Measurements from ENCODE around the gene MSL2.
"Not testable (repeated sequence)": the region's sequence is repeated elsewhere in the genome, so short reads cannot be mapped to it uniquely, and the experiment has no call there.

The MSL2 gene, protein sequence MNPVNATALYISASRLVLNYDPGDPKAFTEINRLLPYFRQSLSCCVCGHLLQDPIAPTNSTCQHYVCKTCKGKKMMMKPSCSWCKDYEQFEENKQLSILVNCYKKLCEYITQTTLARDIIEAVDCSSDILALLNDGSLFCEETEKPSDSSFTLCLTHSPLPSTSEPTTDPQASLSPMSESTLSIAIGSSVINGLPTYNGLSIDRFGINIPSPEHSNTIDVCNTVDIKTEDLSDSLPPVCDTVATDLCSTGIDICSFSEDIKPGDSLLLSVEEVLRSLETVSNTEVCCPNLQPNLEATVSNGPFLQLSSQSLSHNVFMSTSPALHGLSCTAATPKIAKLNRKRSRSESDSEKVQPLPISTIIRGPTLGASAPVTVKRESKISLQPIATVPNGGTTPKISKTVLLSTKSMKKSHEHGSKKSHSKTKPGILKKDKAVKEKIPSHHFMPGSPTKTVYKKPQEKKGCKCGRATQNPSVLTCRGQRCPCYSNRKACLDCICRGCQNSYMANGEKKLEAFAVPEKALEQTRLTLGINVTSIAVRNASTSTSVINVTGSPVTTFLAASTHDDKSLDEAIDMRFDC

DNA sequence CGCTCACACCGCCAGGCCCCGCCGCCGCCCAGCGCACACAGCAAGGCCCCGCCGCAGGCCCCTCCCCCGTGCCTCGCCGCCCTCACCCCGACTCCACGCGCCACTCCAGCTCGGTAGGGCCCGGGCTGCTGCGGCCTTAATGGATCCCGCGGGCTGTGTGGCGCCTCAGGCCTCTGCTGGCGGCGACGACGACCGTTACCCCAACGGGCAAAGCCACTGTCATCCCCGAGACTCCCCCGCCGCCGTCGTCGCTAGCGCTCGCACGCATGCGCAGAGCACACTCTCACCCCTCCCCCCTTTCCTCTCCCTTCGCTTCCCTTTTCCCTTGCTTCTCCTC, at the start of gene MSL2:
Gene MSL2, minus strand, starts transcription at position 272 of the 337 bp plus-strand sequence. CDS start 1,222 bp downstream, outside the sequence.
- no peak for DNase-seq (ENCODE audit: low spot score)

DNA sequence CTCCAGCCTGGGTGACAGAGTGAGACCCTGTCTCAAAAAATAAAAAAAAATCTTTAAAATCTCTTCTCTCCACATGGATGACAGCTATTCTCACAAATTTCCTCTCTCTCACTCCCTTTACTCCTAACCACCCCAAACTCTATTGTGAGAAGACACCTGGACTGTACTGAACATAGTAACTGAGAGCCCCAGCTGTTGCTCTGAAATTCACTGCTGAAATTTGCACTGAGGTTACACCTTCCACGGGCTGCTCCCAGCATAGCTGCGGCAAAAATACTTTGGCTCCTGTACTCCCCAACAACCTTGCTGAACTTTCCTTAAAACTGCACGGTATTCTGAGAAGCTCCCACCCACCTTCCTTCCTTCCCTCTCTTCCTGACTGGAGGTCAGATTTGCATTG, 49.6 kb upstream of the MSL2 start:
- no peak for DNase-seq (ENCODE audit: low spot score)

DNA sequence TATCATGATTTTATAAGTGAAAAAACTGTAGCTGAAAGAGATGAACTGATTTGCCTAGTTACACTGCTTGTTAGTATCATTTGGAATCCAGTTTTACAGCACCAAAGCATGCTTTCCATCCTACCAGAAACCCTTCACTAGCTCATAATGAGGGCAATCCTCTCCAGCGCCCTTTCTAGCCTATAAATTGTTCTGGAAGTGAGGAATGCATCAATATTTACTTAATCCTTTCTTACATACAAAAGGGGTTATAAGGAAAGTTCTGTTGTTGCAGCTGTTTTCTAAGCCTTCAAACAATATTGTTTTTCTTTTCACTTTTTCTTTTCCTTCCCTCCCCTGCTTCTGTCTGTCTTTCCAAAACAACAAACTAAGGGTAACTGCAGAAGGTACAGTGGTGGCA, 43.0 kb upstream of the MSL2 start:
- no peak for DNase-seq (ENCODE audit: low spot score)

DNA sequence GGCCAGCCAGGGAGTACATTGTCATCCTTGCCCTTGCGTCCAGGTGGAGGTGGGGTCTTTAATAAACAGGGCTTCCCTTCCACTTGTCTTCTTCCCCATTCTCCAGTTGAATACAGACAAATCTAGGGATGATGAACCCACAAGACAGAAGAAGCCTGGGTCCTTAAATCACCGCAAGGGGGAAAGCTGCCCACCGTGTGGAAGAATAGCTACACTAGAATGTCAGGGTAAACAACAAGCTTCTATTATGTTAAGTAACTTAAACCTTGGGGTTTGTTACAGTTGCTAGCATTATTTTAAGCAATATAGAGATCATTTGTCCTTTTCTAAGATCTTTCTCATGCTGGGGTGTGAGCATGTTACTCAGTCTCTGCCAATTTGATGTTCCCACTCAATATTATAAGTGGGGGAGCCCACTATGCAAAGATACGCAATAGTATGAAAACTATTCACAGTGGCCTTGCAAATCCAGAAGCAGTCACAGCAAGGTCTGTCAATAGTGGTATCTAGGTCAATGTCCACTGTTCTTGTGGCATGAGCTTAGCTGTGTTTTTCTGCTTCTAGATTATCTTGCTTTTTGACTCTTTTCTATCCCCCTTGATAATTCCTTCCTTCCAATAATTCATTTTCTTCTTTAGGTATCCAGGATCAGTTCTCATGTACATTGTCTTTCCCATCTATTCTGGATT, 42.0 kb upstream of the MSL2 start:
- no peak for DNase-seq (ENCODE audit: low spot score)

DNA sequence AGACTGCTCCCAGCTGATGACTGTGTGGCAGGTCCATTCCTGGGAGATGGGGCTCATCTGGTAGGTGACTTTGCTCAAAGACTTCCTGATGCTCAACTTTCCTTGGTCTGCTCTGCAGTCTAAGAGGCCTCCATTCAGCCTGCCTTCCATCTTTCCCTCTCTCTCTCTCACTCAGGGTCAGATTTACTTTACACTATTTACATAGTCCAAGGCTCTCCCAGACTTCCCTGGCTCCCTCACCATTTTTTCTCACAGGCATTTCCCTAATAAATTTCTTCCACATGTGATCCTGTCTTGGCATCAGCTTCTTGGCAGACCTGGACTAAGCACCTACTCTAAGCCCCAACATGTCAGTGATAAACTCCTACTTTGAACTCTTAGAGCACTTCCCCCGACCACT, 41.0 kb upstream of the MSL2 start:
- no peak for DNase-seq (ENCODE audit: low spot score)

DNA sequence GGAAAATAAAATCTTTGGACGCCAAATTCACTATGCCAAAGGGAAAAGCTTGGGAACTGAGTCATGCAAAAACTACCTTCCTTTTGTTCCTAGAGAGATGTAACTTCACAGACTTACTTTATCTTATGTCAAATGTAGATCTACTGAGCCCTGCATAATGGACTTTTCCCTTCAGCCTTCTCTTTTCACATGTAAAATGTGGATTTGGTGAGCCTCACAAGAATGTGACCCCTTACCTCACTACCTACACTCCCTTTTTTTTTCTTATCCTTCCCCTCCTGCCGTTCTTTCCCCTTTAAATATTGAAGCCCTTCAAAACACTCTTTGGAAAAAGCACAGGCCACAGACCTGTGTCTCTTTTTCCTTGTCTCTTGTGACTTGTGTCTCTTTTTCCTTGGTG, 40.0 kb upstream of the MSL2 start:
- no peak for DNase-seq (ENCODE audit: low spot score)

DNA sequence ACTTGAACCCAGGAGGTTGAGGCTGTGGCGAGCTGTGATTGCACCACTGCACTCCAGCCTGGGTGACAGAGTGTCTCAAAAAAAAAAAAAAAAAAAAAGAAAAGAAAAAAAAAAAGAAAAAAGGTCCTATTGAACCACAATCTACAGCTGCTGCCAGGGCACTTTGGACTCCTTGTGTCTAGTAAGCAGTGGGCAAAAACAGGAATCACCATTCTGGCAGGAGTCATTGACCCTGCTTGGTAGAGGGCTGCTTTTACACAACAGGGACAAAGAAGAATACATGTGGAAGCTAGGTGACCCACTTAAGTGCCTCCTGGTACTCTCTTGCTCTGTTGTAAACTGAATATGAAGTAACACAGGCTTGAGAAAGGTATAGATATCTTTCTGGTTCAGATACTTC, 39.4 kb upstream of the MSL2 start:
- DNase-seq (ENCODE audit: low spot score) = no peak

DNA sequence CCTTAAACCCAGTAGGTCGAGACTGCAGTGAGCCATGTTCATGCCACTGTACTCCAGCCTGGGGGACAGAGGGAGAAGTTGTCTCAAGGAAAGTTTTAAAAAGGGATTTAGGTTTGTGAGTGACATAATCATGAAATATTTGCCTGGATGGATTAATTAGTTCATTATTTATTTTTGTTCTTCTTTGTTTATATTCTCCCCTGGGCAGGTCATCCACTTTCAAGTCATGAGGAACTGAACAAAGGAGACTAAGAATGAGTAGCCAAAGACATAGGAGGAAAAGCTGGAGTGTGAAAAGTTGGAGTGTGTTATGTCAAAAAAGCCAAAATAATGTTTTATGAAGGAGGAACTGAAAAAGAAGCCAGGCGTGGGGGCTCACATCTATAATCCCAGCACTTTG, 36.3 kb upstream of the MSL2 start:
- no peak for DNase-seq (ENCODE audit: low spot score)

DNA sequence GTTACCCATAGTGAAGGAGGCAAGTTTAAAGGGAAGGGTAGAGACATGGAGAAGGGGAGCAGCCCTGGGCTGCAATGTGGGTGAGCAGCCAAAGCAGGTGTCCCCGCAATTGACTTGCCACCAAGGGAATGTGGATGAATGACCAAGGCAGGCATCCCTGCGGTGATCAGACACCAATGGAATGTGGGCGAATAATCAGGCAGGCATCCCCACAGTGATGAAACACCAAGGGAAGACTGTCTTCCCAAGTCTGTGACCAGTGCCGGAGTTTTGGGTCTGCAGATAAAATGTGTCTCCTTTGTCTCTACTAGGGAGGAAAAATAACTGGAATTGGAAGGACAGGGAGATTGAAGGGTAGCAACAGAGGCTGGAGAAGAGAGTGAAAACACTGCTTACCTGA, 26.6 kb upstream of the MSL2 start:
- DNase-seq (ENCODE audit: low spot score) = peak; percentile 56

DNA sequence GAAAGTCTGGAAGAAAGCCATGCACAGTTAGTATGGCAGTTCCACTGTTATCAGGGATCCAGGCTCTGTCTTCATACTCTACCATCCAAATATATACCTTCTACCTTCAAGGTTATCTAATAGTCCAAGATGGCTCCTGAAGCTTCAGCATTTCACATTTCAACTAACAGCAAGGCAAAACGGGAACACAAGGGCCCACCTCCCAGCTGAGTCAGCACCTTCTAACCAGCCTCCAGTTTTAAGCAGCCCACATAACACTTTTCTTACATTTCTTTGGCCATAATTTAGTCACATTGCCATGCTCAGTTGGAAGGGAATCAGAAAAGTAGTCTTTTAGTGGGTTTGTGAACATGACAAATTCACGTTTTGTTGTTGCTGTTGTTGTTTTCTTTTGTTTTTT, 15.4 kb upstream of the MSL2 start:
- no peak for DNase-seq (ENCODE audit: low spot score)

DNA sequence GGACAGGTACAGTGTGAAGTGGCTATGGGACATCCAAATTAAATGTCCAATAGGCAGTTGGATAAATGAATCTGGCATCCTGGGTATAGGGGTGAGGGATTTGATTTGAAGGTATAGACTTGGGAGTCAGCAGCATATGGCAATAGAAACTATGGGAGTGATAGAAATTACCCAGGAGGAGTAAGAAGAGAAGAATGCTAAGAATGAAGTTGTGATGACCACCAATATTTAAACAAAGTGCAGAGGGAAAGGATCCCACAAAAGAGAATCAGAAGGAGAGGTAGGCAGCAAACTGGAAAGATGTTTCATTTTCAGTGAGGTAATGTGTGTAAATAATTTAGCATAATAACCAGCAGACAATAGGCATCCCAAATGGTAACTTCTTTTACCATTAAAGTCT, 13.8 kb upstream of the MSL2 start:
- peak; percentile 53 for DNase-seq (ENCODE audit: low spot score)

DNA sequence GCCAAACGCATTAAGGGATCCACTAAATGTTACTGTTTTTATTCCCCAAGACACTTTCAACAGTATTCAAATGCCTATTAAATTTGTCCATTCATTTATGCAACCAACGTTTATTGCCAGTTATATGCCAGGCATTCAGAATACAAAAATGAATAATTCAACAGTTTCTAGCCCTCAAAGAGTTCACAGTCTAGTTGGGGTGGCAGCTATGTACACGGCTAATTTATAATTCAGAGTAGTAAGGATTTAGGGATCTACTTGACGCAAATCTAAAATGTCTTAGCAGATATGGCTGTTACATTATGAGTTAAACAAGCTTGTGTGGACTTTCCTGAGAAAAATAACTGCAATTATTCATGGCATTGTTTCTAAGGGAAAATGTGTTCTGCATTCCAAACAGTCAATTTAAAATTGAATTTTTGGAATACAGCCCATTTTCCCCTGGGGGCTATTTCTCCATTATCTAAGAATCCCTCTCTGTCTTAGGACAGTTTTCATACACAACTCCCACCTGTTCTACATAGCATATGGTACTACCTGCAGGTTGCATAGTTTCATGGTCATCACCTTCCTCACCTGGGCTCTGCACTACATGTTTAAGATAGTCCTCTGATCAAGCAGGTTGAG, 11.5 kb upstream of the MSL2 start:
- DNase-seq (ENCODE audit: low spot score) = no peak

DNA sequence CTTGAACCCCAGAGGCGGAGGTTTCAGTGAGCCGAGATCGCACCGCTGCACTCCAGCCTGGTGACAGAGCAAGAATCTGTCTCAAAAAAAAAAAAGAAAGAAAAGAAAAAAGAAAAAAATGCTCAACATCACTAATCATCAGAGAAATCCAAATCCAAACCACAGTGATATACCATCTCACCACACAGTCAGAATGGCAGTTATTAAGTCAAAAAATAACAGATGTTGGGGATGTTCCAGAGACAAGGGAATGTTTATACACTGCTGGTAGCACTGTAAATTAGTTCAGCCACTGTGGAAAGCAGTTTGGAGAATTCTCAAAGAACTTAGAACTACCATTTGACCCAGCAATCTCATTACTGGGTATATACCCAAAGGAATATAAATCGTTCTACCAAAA, 3.1 kb upstream of the MSL2 start:
- not testable (repeated sequence) for DNase-seq (ENCODE audit: low spot score)

DNA sequence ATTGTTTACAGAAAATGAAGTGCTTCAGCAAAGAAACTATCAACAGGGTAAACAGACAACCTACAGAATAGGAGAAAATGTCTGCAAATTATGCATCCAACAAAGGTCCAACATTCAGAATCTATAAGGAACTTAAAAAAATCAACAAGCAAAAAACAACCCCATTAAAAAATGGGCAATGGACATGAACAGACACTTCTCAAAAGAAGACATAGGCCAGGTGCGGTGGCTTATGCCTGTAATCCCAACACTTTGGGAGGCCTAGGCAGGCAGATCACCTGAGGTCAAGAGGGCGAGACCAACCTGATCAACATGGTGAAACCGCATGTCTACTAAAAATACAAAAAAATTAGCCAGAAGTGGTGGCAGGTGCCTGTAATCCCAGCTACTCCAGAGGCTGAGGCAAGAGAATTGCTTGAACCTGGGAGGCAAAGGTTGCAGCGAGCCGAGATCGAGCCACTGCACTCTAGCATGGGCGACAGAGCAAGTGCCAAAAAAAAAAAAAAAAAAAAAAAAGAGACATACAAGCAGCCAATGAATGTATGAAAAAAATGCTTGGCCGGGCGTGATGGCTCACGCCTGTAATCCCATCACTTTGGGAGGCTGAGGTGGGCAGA, 2.4 kb upstream of the MSL2 start:
- not testable (repeated sequence) for DNase-seq (ENCODE audit: low spot score)

DNA sequence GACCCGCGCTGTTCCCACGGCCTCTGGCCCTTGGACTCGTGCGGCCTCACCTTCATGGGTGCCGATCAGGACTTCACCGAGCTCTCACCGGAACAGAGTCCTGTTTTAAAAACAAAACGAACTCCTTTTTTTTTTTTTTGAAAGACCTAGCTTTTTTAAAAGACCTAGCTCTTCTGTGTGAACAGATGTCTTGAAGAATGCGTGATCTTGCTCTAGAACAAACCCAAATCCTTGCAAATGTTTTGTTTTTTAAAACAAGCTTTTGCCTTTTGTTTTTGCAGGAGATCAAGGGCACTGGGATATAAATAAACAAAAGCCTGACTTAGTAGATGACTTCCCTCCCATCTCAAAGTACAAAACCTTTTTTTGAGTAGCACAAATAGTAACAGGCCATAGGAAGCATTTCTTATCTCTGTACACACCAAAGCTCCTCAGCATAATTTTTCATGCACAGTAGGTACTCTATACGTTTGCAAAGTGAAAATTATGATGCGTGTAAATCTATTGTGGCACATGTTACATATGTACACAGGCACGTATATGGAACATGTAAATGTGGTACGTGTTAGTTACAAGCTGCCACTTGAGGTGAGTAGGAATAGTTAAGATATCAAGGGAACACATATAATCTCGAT, 1.1 kb upstream of the MSL2 start:
- no peak for DNase-seq (ENCODE audit: low spot score)

DNA sequence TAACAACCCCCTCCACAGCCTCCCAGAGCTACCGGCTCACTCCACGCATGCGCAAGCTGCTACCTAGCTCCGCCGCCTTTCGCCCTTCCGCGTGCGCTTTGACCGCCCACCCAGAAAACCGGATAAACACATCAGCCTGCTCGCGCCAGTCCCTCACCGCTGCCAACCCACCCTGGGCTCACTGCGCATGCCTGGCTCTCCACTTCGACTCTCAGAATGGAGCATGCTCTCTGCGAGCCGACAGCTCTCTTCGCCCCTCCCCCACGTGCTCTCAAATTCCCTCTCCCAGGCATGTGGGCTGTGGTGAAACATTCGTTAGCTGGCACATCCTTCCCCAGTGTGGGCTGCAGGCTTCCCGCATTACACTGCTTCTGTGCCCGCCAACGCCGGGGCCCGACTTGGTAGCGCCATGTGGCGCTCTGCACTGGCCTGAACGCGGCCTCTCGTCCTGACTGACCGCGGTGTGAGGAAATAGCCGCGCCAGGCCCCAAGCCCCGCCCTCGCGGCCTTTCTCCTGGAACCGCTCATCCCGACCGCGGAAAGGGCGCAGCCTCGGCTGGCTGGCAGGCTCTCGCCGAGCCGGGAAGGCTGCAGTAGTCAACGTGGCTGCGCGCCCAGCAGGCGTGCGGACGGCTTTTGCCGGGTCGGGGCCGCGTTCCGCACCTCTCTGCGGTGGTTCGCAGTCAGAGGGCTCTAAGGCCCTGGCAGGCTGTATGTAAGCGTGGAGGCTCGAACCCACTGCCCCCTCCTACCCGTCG, 445 bp upstream of the MSL2 start:
- peak; percentile 100 for DNase-seq (ENCODE audit: low spot score)

DNA sequence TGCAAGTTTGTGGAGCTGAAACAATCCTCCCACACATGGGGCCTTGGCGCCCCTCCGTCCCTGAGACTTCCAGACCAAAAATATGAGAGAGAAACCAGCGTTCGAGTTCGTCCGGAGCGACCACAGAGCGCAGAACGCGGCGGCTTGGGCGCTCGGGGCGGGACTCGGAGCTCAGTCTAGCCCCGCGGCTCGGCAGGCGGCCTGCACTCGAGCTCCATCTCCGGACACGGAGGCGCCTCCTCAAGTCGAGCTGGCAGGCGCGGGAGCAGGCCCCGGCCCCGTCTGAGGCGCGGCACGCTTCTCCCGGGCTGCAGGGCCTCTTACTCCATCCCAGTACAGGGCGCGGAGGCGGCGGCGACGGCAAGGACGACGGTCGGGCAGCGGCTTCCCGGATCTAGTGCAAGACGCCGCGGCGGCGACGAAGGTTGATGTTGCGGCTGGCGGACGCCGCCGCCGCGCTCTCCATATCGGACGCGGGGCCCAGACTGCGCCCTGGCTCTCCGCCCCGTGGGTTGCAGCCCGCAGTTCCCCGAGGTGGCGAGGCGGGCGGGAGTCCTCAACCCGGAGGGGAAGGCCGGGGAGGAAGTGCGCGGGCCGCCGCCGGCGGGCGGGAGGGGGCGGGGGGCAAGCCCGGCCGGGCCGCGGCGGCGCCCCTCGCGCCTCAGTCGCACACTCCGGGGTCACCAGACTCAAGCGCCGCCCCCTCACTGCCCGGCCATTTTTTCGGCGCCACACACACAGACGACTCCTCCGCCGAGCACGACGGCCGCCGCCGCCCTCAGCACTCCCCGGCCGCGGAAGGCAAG, 674 bp downstream of the MSL2 start:
- peak; percentile 78 for DNase-seq (ENCODE audit: low spot score)

DNA sequence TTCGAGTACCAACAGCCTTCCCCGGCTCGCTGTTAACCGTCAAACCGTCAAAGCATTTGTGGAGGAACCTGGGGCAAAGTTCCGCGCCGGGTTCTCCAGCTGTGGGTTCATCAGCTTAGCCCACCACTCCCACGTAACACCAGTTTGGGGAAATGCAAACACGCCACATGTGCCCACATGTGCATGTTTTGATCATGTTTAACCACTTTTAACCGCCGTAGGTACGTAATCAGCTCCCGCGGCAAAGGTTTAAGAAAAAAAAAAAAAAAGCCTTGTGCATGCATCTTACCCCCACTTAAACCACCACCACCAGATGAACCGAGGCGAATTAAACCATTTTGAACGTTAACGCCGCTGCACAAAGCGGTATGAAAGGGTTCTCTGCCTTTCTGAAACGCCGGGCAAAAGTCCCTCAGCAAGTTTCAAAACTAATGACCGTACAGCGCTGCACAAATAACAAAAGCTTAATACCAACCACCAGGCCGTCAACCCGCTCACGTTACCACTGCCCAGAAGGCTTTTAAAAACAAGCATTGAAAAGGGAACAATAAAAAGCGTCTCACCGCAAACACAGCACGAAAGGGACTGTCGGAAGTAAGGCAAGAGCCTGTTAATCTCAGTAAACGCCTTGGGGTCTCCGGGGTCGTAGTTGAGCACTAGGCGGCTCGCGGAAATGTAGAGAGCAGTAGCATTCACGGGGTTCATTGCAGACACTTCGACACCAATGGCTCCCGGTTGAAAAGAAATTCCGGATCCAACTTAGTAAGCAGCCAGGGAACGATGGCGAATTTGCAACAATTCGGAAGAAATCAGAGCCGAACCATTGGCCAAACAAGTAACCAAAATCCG, 1.5 kb downstream of the MSL2 start:
- DNase-seq (ENCODE audit: low spot score) = peak; percentile 17

DNA sequence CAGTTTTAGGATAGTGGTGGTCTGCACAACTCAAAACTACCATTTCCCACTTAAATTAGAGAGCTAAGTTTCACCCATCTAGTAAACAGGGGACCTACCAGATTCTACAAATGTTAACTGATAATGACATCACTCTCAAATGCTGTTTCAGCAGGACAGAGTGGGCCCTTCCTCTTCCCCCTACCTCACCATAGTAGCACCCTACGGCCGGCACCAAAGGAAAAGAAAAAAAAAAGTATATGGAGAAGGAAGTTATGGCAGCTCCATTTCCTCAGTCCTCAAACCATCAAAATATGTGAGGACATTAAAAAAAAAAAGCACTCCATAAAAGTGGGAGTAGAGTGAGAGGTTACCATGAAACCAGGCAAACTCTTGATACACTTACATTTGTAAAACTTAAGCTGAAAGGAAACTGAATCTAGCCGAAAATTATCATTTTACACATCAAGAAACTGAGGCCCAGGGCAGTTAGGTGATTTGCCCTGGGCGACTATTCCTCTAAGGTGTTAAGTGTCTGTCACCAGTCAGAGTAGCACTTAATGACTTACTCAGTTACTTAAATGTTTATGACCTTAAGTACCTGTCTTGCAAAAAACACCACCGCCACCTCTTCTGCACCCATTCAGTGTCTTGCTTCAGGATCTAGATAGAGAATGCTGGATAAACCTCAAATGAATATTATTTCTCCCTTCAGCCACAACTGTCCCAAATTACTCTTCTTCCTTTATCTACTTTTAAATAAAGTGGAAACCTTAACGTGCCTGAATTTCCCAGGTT, 2.7 kb downstream of the MSL2 start:
- DNase-seq (ENCODE audit: low spot score) = peak; percentile 32
